A673 (cell line): ENCODE measurements around the gene FGF18. TPM values are rescaled to one million over a fixed set of nuclear protein-coding genes. Genes with fewer than 3 reads are reported as not detected.

Source experiments
- BruUV-seq: library from RNA; stranded (reverse); fragments of 400-500 nt; replicated peaks from 2 replicates; lab custom pipeline; 2021; lab: Mats Ljungman, UMichigan
- CTCF ChIA-PET: fragments of 300-600 bp; sonication (Branson Sonifier 250); formaldehyde crosslinking; loops from one replicate; lab custom pipeline; 2022; ENCODE audit warnings: antibody characterized with exemption; lab: Charles Lee
- POLR2A ChIA-PET: fragments of 300-600 bp; sonication (Branson Sonifier 250); formaldehyde crosslinking; loops from one replicate; lab custom pipeline; 2022; ENCODE audit warnings: antibody characterized with exemption; ENCODE audit not compliant: low non-redundant PET; lab: Charles Lee
- DNase-seq: peaks from one replicate; pipeline ENCODE4 v3.0.0-alpha.2; 2015; ENCODE audit warnings: low spot score
- H3K27ac ChIP-seq: fragments of 200-600 bp; sonication (generic); 2 replicates; pipeline ENCODE4 v1.5.1; 2016; ENCODE audit warnings: mixed run types, low read depth, mild to moderate bottlenecking, mixed read lengths, antibody characterized with exemption, low read length; ENCODE audit not compliant: poor library complexity, severe bottlenecking
- H3K27me3 ChIP-seq: fragments of 200-600 bp; sonication (generic); replicated peaks from 2 replicates; pipeline ENCODE4 v1.6.1; 2017; ENCODE audit warnings: mixed run types, low read depth, mild to moderate bottlenecking, mixed read lengths, antibody characterized with exemption, low read length; ENCODE audit not compliant: insufficient read depth, poor library complexity
- H3K36me3 ChIP-seq: fragments of 200-600 bp; sonication (generic); 2 replicates; pipeline ENCODE4 v1.6.1; 2016; ENCODE audit warnings: mixed run types, mild to moderate bottlenecking, mixed read lengths, antibody characterized with exemption, low read length; ENCODE audit not compliant: insufficient read depth, poor library complexity, severe bottlenecking
- H3K4me1 ChIP-seq: fragments of 200-600 bp; sonication (generic); 2 replicates; pipeline ENCODE4 v1.6.1; 2017; ENCODE audit warnings: mixed run types, mild to moderate bottlenecking, mixed read lengths, antibody characterized with exemption, low read length; ENCODE audit not compliant: insufficient read depth, poor library complexity, severe bottlenecking
- H3K4me3 ChIP-seq: fragments of 200-600 bp; sonication (generic); 2 replicates; pipeline ENCODE4 v1.5.1; 2016; ENCODE audit warnings: low read depth, mixed run types, mild to moderate bottlenecking, mixed read lengths, low read length; ENCODE audit not compliant: poor library complexity, severe bottlenecking
- H3K9me3 ChIP-seq: fragments of 200-600 bp; sonication (generic); 2 replicates; pipeline ENCODE4 v1.6.1; 2016; ENCODE audit warnings: mixed run types, low read depth, mild to moderate bottlenecking, mixed read lengths, antibody characterized with exemption, low read length; ENCODE audit not compliant: poor library complexity, severe bottlenecking
- CTCF ChIP-seq: fragments of 300-800, 200-600 bp; sonication (generic); conservative IDR thresholded peaks from 2 replicates; pipeline ENCODE4 v1.5.1; 2017; ENCODE audit warnings: low read depth, mild to moderate bottlenecking, antibody characterized with exemption, low read length, moderate library complexity, mixed read lengths
- EZH2 ChIP-seq: fragments of 200-600 bp; sonication (generic); IDR thresholded peaks from 2 replicates; pipeline ENCODE4 v1.6.1; 2017; ENCODE audit warnings: borderline replicate concordance, low read depth, mild to moderate bottlenecking, mixed read lengths, antibody characterized with exemption, low read length; ENCODE audit not compliant: poor library complexity, severe bottlenecking
- intact Hi-C: fragments of 100-400 bp; cut with micrococcal nuclease; formaldehyde crosslinking; loops from one replicate; pipeline ENCODE4 v1.10.0; 2022; ENCODE audit not compliant: unreplicated experiment
- total RNA-seq: library from RNA; stranded (reverse); gene quantifications from 2 replicates; pipeline ENCODE4 v1.2.3, GENCODE V29; 2021

Gene FGF18
- total RNA-seq, 1 experiment from 2014 or later, result 1.3 TPM

- H3K4me3 ChIP-seq, result no peak overlapping the region
- ChIA-PET POLR2A (no interaction called here), CTCF (interaction anchor here (0.7 kb wide), 1 partner anchor 393 kb away, joined by 6 read pairs; no protein-coding TSS in a partner anchor)
- TF ChIP-seq EZH2, result no peak
- intact Hi-C loops, result no loop called here
- DNase-seq, result no peak
- no peaks in the 10 kb centered on the region for H3K9me3 ChIP-seq
- no peaks in the 10 kb centered on the region for H3K36me3 ChIP-seq
- H3K27ac ChIP-seq, result no peak overlapping the region
- no TSS peak for BruUV-seq
- H3K4me1 ChIP-seq, result no peaks in the 10 kb centered on the region
- no peaks in the 10 kb centered on the region for H3K27me3 ChIP-seq
Measured at GRCh38 chr5:171431251-171431777, 11.9 kb downstream of the FGF18 start.

GRCh38 chr5:171432076-171432475, 12.6 kb downstream of the FGF18 start:
- Histone ChIP-seq H3K36me3 (no peaks in the 10 kb centered on the region), H3K9me3 (no peaks in the 10 kb centered on the region), H3K27me3 (no peaks in the 10 kb centered on the region), H3K4me3 (no peak overlapping the region), H3K4me1 (no peaks in the 10 kb centered on the region), H3K27ac (no peak overlapping the region)
- TF ChIP-seq CTCF (no peak), EZH2 (no peak)
- intact Hi-C loops, result no loop called here
- DNase-seq, result no peak
- BruUV-seq, result no TSS peak
- POLR2A ChIA-PET, result no interaction called here
- CTCF ChIA-PET, result no interaction called here

- H3K36me3 ChIP-seq, result no peaks in the 10 kb centered on the region
- ChIA-PET CTCF (no interaction called here), POLR2A (no interaction called here)
- H3K9me3 ChIP-seq, result no peaks in the 10 kb centered on the region
- intact Hi-C loops, result no loop called here
- no TSS peak for BruUV-seq
- H3K4me3 ChIP-seq, result no peak overlapping the region
- DNase-seq, result no peak
- no peaks in the 10 kb centered on the region for H3K4me1 ChIP-seq
- no peaks in the 10 kb centered on the region for H3K27me3 ChIP-seq
- H3K27ac ChIP-seq, result no peak overlapping the region
- no peak for TF ChIP-seq CTCF
- TF ChIP-seq EZH2, result no peak
Measured at GRCh38 chr5:171432583-171433351, 13.3 kb downstream of the FGF18 start.

- ChIA-PET CTCF (no interaction called here), POLR2A (no interaction called here)
- Histone ChIP-seq H3K27me3 (no peaks in the 10 kb centered on the region), H3K36me3 (no peaks in the 10 kb centered on the region), H3K4me3 (no peak overlapping the region), H3K27ac (no peak overlapping the region), H3K9me3 (no peaks in the 10 kb centered on the region), H3K4me1 (no peaks in the 10 kb centered on the region)
- no peak for DNase-seq
- no TSS peak for BruUV-seq
- TF ChIP-seq EZH2 (no peak), CTCF (no peak)
- intact Hi-C loops, result no loop called here
Measured at GRCh38 chr5:171433352-171433698, 13.9 kb downstream of the FGF18 start.
